ENCODE measurements around the gene ELL.

ELL gene

GRCh38 chr19:18419195-18419698, 102.6 kb downstream of the ELL start, which contains the start of gene SSBP4:
SSBP4 (plus strand) TSS chr19:18419398; CDS start chr19:18419649, 251 bp downstream.
- peaks cover 4% of the 10 kb centered on the region; the same call in 1 of the 2 replicates for H3K36me3 ChIP-seq
- H3K9me3 ChIP-seq (ENCODE audit: severe bottlenecking): no peaks in the 10 kb centered on the region
- no peaks in the 10 kb centered on the region for H3K27me3 ChIP-seq (ENCODE audit: insufficient read depth, low read depth, severe bottlenecking)
- peak within 1 kb of the TSS; percentile 79 for H3K27ac ChIP-seq
- peak; percentile 44 for TF ChIP-seq CTCF (IDR thresholded peaks at IDR 0.05; ENCODE audit: low read depth, low read length)
- peak within 1 kb of the TSS; percentile 65 for H3K4me3 ChIP-seq (ENCODE audit: low read depth, low read length)
- peak; percentile 71 for DNase-seq

GRCh38 chr19:18418483-18419194, 103.2 kb downstream of the ELL start:
- no peak for DNase-seq
- Histone ChIP-seq H3K9me3 (ENCODE audit: severe bottlenecking) (no peaks in the 10 kb centered on the region), H3K27ac (peak overlapping the region; percentile 23), H3K36me3 (peaks cover 4% of the 10 kb centered on the region; the same call in 1 of the 2 replicates), H3K4me3 (ENCODE audit: low read depth, low read length) (no peak overlapping the region), H3K27me3 (ENCODE audit: insufficient read depth, low read depth, severe bottlenecking) (no peaks in the 10 kb centered on the region)
- TF ChIP-seq CTCF (IDR thresholded peaks at IDR 0.05; ENCODE audit: low read depth, low read length): no peak

- peak overlapping the region; percentile 98 for H3K27ac ChIP-seq
- TF ChIP-seq CTCF (IDR thresholded peaks at IDR 0.05; ENCODE audit: low read depth, low read length): no peak
- H3K4me3 ChIP-seq (ENCODE audit: low read depth, low read length): no peak overlapping the region; the same call in 1 of the 2 replicates
- no peaks in the 10 kb centered on the region for H3K27me3 ChIP-seq (ENCODE audit: insufficient read depth, low read depth, severe bottlenecking)
- no peaks in the 10 kb centered on the region; the same call in 1 of the 2 replicates for H3K36me3 ChIP-seq
- DNase-seq: no peak
- no peaks in the 10 kb centered on the region for H3K9me3 ChIP-seq (ENCODE audit: severe bottlenecking)
These were observed 103.8 kb downstream of the ELL start for GRCh38 chr19:18418029-18418482.

GRCh38 chr19:18417250-18418028, 104.4 kb downstream of the ELL start:
- H3K9me3 ChIP-seq (ENCODE audit: severe bottlenecking): no peaks in the 10 kb centered on the region
- H3K27ac ChIP-seq: peak overlapping the region; percentile 98
- no peak for TF ChIP-seq CTCF (IDR thresholded peaks at IDR 0.05; ENCODE audit: low read depth, low read length)
- no peaks in the 10 kb centered on the region; the same call in 1 of the 2 replicates for H3K36me3 ChIP-seq
- peak overlapping the region; percentile 66 for H3K4me3 ChIP-seq (ENCODE audit: low read depth, low read length)
- DNase-seq: peak; percentile 88
- no peaks in the 10 kb centered on the region for H3K27me3 ChIP-seq (ENCODE audit: insufficient read depth, low read depth, severe bottlenecking)

- peak overlapping the region; percentile 98 for H3K27ac ChIP-seq
- H3K9me3 ChIP-seq (ENCODE audit: severe bottlenecking): no peaks in the 10 kb centered on the region
- H3K36me3 ChIP-seq: no peaks in the 10 kb centered on the region; the same call in 1 of the 2 replicates
- H3K27me3 ChIP-seq (ENCODE audit: insufficient read depth, low read depth, severe bottlenecking): no peaks in the 10 kb centered on the region
- peak overlapping the region; percentile 66 for H3K4me3 ChIP-seq (ENCODE audit: low read depth, low read length)
- no peak for TF ChIP-seq CTCF (IDR thresholded peaks at IDR 0.05; ENCODE audit: low read depth, low read length)
- peak; percentile 91 for DNase-seq
These were observed 105.1 kb downstream of the ELL start for GRCh38 chr19:18416778-18417249.
